GM12892 (cell line): ENCODE data around the gene AARSD1.

Experiments used
- POLR2A ChIP-seq: IDR thresholded peaks from 2 replicates; pipeline ENCODE4 v1.6.1; 2011; ENCODE audit warnings: low read depth, low read length, control low read depth
- TAF1 ChIP-seq: IDR thresholded peaks from 2 replicates; pipeline ENCODE4 v1.6.1; 2011; ENCODE audit warnings: low read depth, mild to moderate bottlenecking, control low read depth, low read length, borderline replicate concordance

GRCh38 chr17:42975265-42975664 lies 11.0 kb upstream of the AARSD1 start:
- TF ChIP-seq POLR2A: no peak
- TF ChIP-seq TAF1: no peak
